Muscle layer of duodenum (tissue), 2 donors: ENCODE results near the gene TPM4.
"Not testable (repeated sequence)": the region's sequence is repeated elsewhere in the genome, so short reads cannot be mapped to it uniquely, and the experiment has no call there.

Source experiments
- H3K27ac ChIP-seq: one replicate; pipeline ENCODE4 v1.7.0; 2013; ENCODE audit warnings: mild to moderate bottlenecking, low read length
- H3K27me3 ChIP-seq: one replicate; pipeline ENCODE4 v1.7.0; 2013; ENCODE audit warnings: low read depth, mild to moderate bottlenecking, control low read depth, low read length
- H3K36me3 ChIP-seq, 2 donors: one replicate each; pipeline ENCODE4 v1.7.0; 2013; ENCODE audit warnings: low read length in 2 of 2, control low read depth in 1 of 2, mild to moderate bottlenecking in 1 of 2; ENCODE audit not compliant: insufficient read depth in 2 of 2, control insufficient read depth in 1 of 2
- H3K4me1 ChIP-seq, 2 donors: one replicate each; pipeline ENCODE4 v1.7.0; 2013; ENCODE audit warnings: low read length in 2 of 2, mild to moderate bottlenecking in 2 of 2, control low read depth in 1 of 2, moderate library complexity in 1 of 2; ENCODE audit not compliant: insufficient read depth in 2 of 2, control insufficient read depth in 1 of 2
- H3K4me3 ChIP-seq, 2 donors: one replicate each; pipeline ENCODE4 v1.7.0; 2013; ENCODE audit warnings: low read length in 2 of 2, low read depth in 1 of 2, mild to moderate bottlenecking in 1 of 2
- H3K9me3 ChIP-seq, 2 donors: one replicate each; pipeline ENCODE4 v1.7.0; 2013; ENCODE audit warnings: low read length in 2 of 2, control low read depth in 1 of 2, mild to moderate bottlenecking in 1 of 2; ENCODE audit not compliant: control insufficient read depth in 1 of 2
- donor health status: healthy.

TPM4 gene

DNA sequence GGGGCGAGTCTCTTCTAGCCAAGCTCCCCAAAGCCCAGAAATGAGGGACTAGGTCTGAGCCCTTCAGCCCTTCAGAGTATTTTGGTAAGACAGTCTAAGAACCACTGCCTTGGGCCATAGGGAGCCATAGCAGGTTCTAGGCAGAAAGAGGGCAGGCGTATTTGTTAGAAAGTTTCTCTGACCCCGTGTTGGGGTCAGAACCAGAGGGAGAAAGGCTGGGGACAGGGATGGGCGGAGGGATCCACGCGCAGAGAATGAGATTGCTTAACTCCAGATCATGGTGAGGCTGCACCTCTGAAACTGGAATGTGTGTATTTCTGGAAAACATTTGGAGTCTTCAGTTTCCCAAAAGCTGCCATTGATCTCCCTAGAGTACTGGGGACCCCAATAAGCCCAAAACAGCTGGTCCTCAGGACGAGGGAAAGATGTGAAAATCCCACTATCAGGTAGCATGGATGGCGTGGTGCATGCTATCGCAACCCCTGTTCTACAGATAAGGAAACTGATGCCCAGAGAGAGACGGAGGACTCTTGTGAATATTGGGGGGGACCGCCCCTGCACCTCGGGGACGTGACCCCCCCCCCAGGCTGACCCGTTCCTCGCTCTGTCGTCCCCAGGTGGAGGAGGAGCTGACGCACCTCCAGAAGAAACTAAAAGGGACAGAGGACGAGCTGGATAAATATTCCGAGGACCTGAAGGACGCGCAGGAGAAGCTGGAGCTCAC lies 703 bp upstream of the TPM4 start:
- H3K4me3 ChIP-seq = peak overlapping the region; percentile 57 to 81
- peaks cover 0 to 17% of the 10 kb centered on the region in 2 donors for H3K36me3 ChIP-seq
- no peaks in the 10 kb centered on the region for H3K27me3 ChIP-seq
- peaks cover 18 to 39% of the 10 kb centered on the region in 2 donors for H3K4me1 ChIP-seq
- H3K27ac ChIP-seq = peak overlapping the region; percentile 89
- no peaks in the 10 kb centered on the region for H3K9me3 ChIP-seq

DNA sequence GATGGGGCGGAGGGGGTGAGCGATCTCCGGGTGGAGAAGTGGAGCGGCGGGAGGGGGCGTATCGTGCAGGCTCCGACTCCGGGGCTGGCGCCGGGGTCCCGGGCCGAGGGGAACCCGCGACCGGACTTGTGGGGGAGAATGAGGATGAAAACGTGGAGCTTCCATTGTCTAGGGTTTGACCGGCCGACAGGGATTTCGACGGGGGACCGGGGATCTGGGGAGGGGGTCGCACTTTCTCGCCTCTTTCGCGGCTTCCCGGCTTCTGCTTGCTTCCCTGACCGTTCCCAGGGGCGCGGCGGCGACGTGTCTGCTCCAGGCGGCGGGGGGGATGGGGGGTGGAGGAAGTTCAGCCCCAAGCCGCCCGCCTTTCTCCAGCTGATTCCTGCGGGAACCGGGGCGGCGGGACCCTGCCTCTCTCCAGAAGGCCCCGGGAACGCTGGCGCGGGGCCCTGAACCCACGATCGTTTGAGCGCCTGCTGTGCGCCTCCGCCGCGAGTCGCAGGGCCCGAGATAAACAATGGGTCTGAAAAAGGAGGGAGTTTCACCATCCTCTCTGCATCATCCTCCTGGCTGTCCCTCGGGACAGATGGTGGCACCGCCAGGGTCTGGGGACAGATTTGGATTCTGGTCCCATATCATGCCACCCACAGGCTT lies 790 bp downstream of the TPM4 start:
- peaks cover 9 to 45% of the 10 kb centered on the region in 2 donors for H3K4me1 ChIP-seq
- H3K27ac ChIP-seq = peak overlapping the region; percentile 100
- H3K4me3 ChIP-seq = peak overlapping the region; percentile 81 to 94
- no peaks in the 10 kb centered on the region for H3K27me3 ChIP-seq
- peaks cover 5 to 26% of the 10 kb centered on the region in 2 donors for H3K36me3 ChIP-seq
- H3K9me3 ChIP-seq = no peaks in the 10 kb centered on the region

DNA sequence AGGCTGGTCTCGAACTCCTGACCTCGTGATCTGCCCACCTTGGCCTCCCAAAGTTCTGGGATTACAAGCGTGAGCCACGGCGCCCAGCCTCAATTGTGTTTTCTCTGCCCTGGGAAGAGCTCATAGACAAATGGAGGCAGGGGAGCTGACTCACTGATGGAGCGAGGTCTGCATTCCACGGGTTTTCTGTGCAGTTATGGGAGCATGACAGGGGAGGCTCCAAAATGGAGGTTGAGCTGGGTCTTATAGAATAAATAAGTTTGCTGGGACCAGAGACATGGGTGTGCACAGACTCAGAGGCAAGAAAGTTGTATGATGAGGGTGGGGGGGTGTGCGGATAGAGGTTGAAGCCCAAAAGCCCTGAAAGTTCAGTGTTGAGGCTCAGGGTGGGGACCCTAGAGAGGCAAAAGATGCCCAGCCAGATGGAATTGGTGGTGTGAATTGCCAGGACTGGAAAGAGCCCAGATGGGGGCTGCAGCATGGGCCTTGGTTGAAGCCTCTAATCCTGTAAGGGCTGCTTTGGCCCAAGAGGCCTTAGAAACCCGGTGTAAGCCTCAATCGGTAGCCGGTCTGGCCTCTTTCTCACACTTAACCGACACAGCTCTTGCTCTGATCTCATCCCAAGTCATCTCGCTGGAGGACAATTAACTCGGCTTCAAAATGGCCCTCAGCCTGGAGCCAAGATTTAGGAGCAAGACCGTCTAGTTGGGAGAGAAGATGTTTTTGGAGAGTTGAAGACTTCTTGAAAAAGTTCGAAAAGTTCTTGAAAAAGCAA lies 1.9 kb downstream of the TPM4 start:
- H3K27me3 ChIP-seq = no peaks in the 10 kb centered on the region
- peaks cover 9 to 56% of the 10 kb centered on the region in 2 donors for H3K4me1 ChIP-seq
- peak overlapping the region; percentile 100 for H3K27ac ChIP-seq
- peaks cover 12 to 37% of the 10 kb centered on the region in 2 donors for H3K36me3 ChIP-seq
- H3K9me3 ChIP-seq = no peaks in the 10 kb centered on the region
- peak overlapping the region; percentile 81 to 94 for H3K4me3 ChIP-seq

DNA sequence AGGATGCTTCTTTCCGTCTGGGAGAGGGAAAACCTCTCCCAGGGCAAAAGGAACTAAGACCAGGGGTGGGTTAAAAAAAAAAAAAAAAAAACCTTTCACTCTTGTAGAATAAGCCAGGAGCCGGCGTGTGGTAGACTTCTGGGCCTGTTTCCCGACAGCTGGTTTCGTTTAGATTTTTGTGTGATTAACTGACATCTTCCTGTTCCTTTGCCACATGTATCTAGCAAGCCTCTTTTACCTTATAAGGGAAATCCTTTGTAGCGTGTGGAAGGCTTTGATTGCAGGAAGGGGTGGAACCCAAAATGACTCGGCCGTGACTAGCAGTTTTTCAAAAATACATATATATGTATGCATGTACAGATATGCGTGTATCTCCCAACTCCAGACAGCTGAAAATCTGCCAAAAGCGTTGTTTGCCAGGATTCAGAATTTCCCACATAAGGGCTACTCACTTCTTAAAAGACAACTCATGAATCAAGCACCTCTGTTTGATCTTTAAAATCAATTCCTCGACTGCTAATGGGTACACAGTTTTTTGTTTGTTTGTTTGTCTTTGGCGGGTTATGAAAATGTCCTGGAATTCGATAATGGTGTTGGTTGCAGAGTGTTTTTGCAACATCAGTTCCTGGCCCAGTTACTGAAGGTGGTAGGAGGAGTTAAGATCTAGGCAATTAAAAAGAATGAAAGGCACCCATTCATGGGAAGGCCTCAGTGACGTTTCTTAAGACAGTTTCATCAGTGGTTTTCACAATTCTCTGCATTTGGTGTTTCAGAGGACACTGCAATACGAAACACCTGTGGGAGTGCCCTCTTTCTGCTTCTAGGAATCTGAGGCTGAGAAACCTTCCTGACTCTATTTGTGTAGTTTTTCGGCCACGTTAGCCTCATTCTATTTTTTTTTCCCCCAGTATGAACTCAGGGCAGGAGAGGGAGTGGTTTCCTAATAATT lies 2.7 kb downstream of the TPM4 start:
- H3K27me3 ChIP-seq = no peaks in the 10 kb centered on the region
- peaks cover 9 to 56% of the 10 kb centered on the region in 2 donors for H3K4me1 ChIP-seq
- H3K9me3 ChIP-seq = no peaks in the 10 kb centered on the region
- H3K36me3 ChIP-seq = peaks cover 15 to 45% of the 10 kb centered on the region in 2 donors
- peak overlapping the region; percentile 100 for H3K27ac ChIP-seq
- H3K4me3 ChIP-seq = peak overlapping the region; percentile 81 to 94

DNA sequence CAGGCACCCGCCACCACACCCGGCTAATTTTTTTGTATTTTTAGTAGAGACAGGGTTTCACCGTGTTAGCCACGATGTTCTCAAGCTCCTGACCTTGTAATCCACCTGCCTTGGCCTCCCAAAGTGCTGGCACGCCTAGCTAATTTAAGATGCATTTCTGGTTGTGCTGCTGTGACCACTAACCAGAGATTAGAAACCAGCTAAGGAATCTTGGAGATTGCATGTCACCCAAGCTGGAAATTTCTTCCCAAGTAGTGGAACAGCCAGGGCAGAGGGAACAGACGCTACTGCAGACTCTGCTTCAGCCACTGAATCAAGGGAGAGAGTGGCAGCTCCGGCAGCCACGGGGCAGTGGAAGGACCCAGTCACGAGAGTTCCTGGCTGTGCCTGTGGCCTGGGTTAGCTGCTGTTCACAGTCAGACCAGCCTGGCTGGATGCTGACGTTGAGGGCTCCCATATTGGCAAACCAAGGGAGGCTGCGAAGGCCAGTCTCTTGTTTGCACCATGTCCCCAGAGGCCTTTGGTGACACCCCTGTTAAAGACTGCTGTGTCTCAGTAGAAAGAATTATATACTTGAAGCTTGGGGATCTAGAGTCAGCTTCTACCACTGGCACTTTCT lies 7.9 kb downstream of the TPM4 start:
- no peaks in the 10 kb centered on the region for H3K27me3 ChIP-seq
- peaks cover 53 to 79% of the 10 kb centered on the region in 2 donors for H3K36me3 ChIP-seq
- peaks cover 4 to 84% of the 10 kb centered on the region in 2 donors for H3K4me1 ChIP-seq
- H3K4me3 ChIP-seq = no peak overlapping the region
- no peak overlapping the region for H3K27ac ChIP-seq
- H3K9me3 ChIP-seq = no peaks in the 10 kb centered on the region

DNA sequence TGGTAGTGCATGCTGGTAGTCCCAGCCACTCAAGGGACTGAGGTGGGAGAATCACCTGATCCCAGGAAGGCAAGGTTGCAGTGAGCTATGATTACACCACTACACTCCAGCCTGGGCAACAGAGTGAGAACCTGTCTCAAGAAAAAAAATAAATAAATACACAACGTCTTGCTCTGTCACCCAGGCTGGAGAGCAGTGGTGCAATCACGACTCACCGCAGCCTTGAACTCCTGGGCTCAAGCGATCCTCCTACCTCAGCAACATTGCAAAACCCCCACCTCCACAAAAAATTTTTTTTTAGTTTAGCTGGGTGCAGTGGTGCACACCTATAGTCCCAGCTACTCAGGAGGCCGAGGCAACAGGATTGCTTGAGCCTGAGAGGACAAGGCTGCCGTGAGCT lies 8.8 kb downstream of the TPM4 start:
- Histone ChIP-seq H3K9me3 (no peaks in the 10 kb centered on the region), H3K36me3 (peaks cover 58 to 86% of the 10 kb centered on the region in 2 donors), H3K27me3 (no peaks in the 10 kb centered on the region), H3K4me1 (peaks cover under 1 to 77% of the 10 kb centered on the region in 2 donors), H3K27ac (no peak overlapping the region), H3K4me3 (no peak overlapping the region)

DNA sequence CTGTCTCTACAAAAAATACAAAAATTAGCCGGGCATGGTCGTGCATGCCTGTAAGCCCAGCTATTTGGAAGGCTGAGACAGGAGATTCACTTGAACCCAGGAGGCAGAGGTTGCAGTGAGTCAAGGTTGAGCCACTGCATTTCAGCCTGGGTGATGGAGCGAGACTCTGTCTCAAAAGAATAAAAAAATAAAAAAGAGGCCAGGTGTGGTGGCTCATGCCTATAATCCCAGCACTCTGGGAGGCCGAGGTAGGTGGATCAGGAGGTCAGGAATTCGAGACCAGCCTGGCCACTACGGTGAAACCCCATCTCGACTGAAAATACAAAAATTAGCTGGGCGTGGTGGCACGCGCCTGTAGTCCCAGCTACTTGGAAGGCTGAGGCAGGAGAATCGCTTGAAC lies 11.1 kb downstream of the TPM4 start:
- H3K27ac ChIP-seq, H3K4me3 ChIP-seq, H3K9me3 ChIP-seq, H3K27me3 ChIP-seq: not testable (repeated sequence)
- H3K36me3 ChIP-seq = peaks cover 63 to 96% of the 10 kb centered on the region in 2 donors
- peaks cover 0 to 56% of the 10 kb centered on the region in 2 donors for H3K4me1 ChIP-seq

DNA sequence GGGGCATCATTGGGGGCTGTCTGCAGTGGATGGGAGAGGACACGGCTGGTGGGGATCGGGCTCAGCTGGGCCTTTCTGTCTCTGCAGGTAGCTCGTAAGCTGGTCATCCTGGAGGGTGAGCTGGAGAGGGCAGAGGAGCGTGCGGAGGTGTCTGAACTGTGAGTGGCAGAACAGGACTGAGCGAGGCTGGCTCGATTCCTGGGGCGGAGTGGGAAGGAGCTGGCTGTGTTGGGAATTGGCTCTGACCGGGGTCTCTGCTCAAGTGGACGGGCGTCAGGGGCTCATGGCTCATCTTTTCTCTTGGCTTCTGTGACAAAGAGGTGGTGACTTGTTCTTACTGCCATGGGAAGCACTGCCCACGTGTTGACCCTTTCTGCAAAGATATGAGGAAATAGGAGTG lies 11.6 kb downstream of the TPM4 start:
- no peaks in the 10 kb centered on the region for H3K9me3 ChIP-seq
- peaks cover 0 to 50% of the 10 kb centered on the region in 2 donors for H3K4me1 ChIP-seq
- H3K27me3 ChIP-seq = no peaks in the 10 kb centered on the region
- H3K27ac ChIP-seq = peak overlapping the region; percentile 10
- peaks cover 66 to 96% of the 10 kb centered on the region in 2 donors for H3K36me3 ChIP-seq
- no peak overlapping the region for H3K4me3 ChIP-seq

DNA sequence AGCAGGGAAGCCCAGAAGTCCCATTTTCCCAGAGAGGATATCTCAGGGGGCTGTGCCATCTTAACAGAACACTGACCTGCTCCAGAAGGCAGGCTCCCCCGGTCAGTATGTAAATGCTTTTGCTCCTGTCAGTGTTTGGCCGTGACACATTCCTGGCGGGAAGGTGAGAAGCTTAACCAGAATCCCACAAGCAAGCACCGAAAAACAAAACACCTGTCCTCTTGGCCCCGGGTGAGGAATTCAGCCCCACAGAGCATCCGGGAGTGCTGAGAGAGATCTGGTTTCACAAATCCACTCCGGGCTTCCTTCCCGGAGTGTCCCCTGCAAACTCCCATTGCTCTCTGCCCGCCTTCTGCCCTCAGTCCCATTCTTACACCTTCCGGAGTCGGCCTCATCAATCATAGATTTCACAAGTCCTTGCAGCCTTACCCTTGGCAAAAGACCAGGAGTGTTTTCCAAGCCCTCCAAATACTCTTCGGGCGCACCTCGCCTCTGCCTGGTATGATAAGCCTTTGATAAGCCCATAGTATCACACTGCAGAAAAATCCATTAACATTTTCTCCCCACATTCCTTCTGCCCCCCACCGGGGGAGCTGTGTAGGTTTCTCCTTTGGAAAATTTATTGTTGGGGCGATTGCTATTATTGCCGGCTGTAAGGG lies 12.2 kb downstream of the TPM4 start:
- H3K27ac ChIP-seq = peak overlapping the region; percentile 46
- no peak overlapping the region for H3K4me3 ChIP-seq
- H3K4me1 ChIP-seq = peaks cover 0 to 45% of the 10 kb centered on the region in 2 donors

More for the DNA sequence above, 12.2 kb downstream of the TPM4 start:
- peaks cover 65 to 96% of the 10 kb centered on the region in 2 donors for H3K36me3 ChIP-seq
- H3K27me3 ChIP-seq = no peaks in the 10 kb centered on the region
- no peaks in the 10 kb centered on the region for H3K9me3 ChIP-seq
